Measurements from ENCODE around the gene RAB3GAP1.

The RAB3GAP1 gene

DNA sequence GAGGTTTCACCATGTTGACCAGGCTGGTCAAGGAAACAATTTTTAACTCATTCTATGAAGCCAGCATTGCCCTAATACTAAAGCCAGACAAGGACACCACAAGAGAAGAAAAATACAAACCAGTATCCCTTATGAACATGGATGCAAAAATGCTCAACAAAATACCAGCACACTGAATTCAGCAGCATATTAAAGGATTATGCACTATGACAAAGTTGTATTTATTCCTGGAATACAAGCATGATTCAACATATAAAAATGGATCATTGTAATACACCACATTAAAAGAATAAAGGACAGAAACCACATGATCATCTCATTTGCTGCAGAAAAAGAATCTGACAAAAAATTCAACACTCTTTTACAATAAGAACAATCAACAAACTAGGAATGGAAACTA lies 138.7 kb downstream of the RAB3GAP1 start:
- H3K27ac ChIP-seq, result no peak overlapping the region
- no peak overlapping the region for H3K4me3 ChIP-seq

DNA sequence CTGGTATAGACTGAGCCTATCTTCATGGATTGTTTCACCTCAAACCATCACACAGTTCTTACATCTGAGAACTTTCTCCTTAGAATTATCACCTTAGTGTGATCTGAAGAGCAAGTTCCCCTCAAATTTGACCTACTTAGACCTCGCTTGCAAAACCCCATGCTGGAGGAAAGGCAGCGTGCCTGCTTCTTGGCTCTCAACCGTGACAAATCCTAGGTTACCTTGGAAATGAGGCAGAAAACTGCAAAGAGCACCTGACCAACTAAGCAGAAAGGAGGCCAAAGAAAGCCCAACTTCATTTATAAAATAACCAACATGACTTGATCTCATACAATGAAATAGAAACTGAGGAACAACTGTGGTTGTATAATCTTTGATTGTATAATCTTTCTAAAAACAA lies 146.4 kb downstream of the RAB3GAP1 start:
- Histone ChIP-seq H3K4me3 (no peak overlapping the region), H3K27ac (no peak overlapping the region)

DNA sequence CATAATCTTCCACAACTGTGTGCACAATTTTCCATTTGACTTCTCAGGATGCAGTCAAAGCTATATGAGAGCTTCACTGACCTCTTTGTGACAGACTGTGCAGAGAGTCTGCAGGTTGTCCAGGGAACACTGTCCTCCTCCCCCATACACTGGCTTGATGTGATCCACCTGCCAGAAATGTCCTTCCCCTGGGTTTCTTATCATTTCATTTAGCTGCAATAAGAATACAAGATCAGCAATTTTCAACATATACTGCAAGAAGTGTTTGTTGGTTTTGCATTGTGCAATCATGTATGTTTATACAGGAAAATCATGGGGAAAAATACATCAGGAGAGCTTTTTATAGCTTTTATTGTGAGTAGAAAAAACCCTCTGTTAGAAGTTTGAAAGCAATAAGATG lies 150.7 kb downstream of the RAB3GAP1 start:
- Histone ChIP-seq H3K27ac (no peak overlapping the region), H3K4me3 (no peak overlapping the region)

DNA sequence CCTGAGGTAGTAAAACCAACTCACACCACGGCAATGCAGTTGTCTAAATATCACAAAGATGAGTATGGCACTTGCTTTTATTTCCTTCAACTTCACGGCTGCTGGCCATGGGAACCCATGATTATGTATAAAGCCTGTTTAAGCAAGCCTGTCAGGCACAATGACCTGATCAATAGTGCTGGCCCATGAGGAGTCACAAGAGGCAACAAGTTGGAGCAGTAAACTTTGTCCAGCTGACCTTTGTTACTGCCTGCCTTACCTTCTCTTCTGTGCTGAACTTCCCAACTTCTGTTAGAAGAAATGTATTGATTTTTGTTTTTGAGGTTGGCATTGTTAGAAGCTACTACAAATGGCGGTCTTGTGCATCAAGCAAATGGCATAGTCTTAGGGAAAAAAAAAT lies 151.9 kb downstream of the RAB3GAP1 start:
- H3K27ac ChIP-seq, result no peak overlapping the region

DNA sequence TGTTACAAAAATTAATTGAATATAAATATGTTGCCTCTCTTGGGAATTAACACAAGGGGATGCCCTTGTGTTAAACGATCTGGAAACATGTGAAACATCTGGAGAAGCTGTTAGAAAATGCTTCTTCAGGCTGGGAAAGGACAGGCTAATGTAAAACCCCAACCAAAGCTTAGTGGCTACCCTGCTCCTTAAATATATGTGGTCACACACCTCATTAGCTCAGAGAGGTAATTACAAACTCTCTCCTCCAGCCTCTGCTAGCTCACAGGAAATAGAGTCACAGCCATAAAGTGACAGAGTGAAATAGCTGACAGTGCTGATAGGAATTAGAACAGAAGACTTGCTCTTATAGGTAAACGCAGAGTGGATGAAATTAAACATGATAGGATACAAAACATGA lies 155.9 kb downstream of the RAB3GAP1 start:
- H3K27ac ChIP-seq, result no peak overlapping the region

More for the DNA sequence above, 151.9 kb downstream of the RAB3GAP1 start:
- H3K4me3 ChIP-seq, result no peak overlapping the region

DNA sequence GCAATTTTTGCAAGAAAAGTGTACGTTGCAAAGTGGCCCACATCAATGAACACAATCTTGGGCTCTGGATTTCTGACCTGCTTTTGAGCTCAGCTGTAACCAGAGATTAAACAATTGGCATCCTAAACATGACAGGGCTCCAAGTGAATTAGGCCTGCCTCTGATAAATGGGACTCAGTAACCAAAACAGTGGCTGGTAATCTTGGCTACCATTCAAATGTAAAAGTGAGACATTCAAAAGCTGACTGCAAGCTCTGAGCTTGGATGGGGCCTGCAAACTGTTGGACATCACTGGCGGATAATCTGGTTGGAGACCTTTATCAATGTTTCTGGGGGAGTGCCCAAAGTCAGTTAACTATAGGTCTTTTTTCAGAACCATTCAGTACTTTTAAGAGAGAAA lies 160.7 kb downstream of the RAB3GAP1 start:
- Histone ChIP-seq H3K4me3 (no peak overlapping the region), H3K27ac (no peak overlapping the region)

More for the DNA sequence above, 155.9 kb downstream of the RAB3GAP1 start:
- H3K4me3 ChIP-seq, result no peak overlapping the region

DNA sequence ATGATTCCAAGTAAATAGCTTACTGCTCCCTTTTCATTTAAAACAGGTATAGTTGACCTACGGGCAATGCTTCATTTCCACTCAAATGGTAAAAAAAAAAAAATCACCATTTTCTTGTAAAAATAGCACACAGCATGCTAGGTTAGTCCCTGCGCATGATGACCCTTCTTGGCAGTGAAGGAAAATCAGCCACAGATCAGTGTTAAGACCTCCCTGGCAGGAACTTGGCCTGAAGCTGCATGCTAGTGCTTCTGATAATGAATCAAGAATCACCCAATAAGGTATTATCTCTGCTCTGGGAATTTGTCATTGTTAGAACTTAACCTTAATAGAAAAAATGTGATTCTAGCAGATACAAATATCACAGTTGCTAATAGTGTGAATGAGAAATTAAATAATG lies 166.3 kb downstream of the RAB3GAP1 start:
- Histone ChIP-seq H3K27ac (no peak overlapping the region), H3K4me3 (no peak overlapping the region)

DNA sequence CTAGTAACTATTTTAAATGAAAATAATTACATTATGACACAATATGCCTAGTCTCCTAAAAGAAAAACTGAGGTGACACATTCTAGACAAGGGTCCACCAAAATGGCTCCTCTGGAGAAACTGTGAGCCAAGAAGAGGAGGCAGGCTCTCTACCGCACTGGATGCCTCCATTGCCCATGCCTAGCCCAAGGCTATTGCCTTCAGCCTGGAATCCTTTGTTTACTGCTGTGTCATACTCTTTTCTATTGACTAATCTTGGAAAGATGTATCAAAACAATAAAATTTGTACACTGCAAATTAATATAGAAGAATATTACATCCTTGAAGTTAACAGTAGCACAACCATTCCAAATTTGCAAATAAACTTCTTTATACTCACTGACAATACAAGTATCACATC lies 167.1 kb downstream of the RAB3GAP1 start:
- no peak overlapping the region for H3K27ac ChIP-seq
- no peak overlapping the region for H3K4me3 ChIP-seq
